Peyer's patch (tissue), 4 donors: ENCODE results near the gene CRB2.

Experiments used
- POLR2A ChIP-seq, 2 donors: fragments of 450-650 bp; IDR thresholded peaks; one replicate each; pipeline ENCODE4 v1.5.1; 2017; ENCODE audit warnings: antibody characterized with exemption in 2 of 2, mild to moderate bottlenecking in 2 of 2, moderate library complexity in 2 of 2
- TF ChIP-seq, protein P1 (sequence below), 6 experiments: fragments of 450-650 bp in 4 of 6; fragments of 200-600 bp in 2 of 6; sonication (generic) in 1 of 6; IDR thresholded peaks; one replicate each; pipeline ENCODE4 v1.5.1; 2017 to 2019; ENCODE audit warnings: antibody characterized with exemption in 6 of 6, mild to moderate bottlenecking in 3 of 6, moderate library complexity in 1 of 6

GRCh38 chr9:123368023-123368422 is 12.0 kb downstream of the CRB2 start:
- no peak for TF ChIP-seq POLR2A (IDR thresholded peaks at IDR 0.05)
- TF ChIP-seq, protein P1, sequence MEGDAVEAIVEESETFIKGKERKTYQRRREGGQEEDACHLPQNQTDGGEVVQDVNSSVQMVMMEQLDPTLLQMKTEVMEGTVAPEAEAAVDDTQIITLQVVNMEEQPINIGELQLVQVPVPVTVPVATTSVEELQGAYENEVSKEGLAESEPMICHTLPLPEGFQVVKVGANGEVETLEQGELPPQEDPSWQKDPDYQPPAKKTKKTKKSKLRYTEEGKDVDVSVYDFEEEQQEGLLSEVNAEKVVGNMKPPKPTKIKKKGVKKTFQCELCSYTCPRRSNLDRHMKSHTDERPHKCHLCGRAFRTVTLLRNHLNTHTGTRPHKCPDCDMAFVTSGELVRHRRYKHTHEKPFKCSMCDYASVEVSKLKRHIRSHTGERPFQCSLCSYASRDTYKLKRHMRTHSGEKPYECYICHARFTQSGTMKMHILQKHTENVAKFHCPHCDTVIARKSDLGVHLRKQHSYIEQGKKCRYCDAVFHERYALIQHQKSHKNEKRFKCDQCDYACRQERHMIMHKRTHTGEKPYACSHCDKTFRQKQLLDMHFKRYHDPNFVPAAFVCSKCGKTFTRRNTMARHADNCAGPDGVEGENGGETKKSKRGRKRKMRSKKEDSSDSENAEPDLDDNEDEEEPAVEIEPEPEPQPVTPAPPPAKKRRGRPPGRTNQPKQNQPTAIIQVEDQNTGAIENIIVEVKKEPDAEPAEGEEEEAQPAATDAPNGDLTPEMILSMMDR (IDR thresholded peaks at IDR 0.05): no peak
